CD4-positive, alpha-beta T cell treated with Interleukin-2 at 100 ng/mL for 4 hours (primary cell): Measurements from ENCODE around the gene TECTB.

Source experiments
- DNase-seq: peaks from one replicate; pipeline ENCODE4 v3.0.0-alpha.2; 2020; ENCODE audit warnings: low spot score

Gene TECTB

GRCh38 chr10:112275512-112276245, 7.5 kb upstream of the TECTB start:
- DNase-seq = no peak

DNA sequence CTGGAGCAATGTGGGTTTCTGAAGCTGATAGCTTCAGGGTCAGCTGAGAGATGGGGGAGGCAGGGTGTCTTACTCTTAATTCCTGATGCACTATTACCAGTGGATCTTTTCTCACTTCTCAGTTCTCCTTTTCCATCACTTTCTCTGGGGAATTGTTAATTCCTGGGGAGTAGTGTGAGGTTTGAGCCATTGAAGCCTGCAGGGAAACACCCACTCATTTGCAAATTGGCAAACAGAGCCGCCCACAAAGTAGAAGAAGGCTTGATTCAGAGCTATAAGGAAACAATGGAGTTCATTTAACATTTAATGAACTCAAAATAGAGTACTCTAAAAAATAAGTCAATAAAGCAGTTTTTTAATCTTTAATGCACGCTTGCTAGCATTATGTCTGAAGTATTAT, 4.3 kb upstream of the TECTB start:
- DNase-seq = no peak

DNA sequence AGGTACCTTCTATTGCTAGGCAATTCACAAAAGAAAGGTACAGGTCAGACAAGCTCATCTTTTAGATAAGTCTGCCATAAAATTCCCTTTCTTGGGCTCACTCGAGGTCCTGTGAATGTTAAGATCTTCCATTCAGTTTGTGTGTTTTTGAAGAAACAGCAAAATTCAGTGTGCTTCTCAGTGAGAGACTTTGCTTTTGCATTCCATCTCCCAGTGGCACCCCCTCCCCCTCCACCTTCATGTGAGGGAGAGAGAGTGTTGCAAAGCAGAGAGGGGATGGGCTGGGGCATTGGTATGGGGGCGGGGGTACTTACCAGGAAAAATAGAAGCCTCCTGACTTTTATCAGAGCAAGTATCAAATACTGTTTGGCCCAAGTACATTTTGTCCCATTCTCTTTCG, 3.8 kb upstream of the TECTB start:
- no peak for DNase-seq

- DNase-seq = no peak
Observed at GRCh38 chr10:112280205-112280921, 2.8 kb upstream of the TECTB start.

- DNase-seq = no peak
Observed at GRCh38 chr10:112282086-112282485, 1.1 kb upstream of the TECTB start.

- DNase-seq = no peak
Observed at GRCh38 chr10:112286837-112287818, 3.9 kb downstream of the TECTB start.

GRCh38 chr10:112287844-112288243, 4.6 kb downstream of the TECTB start:
- no peak for DNase-seq

DNA sequence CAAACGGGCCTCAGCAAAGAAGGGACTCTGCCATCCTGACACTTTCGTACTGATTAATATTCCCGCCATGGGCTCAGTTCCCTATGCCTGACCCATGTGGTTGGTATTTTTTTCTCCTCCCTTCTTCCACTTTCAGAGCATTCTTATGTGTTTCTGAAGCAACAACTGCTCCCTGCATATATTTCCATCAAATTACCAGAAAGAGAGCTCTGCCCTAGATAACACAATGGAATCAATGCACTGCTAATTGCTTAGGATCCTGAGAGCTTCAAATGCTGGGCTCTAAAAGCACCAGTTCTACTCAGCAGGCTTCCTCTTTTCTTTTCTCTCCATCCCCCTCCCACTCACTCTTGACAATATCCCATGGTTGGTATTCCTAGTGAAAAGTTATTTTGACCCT, 5.3 kb downstream of the TECTB start:
- no peak for DNase-seq

DNA sequence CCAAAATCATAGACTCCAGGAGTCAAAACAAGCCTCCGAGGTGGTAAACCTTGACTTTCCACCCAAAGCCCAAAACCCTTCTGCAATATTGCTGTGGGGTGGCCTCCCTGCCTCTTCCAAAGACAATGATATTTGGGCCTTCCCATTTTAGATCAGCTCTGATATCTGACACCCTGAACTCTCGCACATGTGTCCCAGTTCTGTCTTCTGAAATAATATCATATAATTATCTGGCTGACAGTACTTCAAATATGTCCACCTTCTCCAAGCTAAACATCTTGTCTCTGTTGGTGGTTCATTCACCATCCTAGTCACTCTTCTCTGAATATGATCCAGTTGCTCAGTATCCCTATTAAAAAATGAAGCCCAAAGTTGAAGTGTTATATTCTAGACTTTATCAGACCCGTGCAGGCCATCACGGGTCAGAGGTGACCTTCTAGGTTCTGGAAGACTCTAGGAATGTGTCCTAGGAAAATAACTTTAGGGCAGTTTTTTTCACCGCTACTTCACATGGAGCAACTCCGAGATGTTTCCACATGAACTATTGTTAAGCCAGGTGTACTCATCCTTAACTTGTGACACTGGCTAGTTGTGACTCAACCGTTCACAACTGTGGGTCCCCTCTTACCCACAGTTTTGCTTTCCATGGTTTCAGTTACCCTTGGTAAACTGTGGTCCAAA, 6.3 kb downstream of the TECTB start:
- DNase-seq = no peak

- DNase-seq = no peak
Observed at GRCh38 chr10:112290054-112290373, 6.8 kb downstream of the TECTB start.

GRCh38 chr10:112294169-112294568, 11.0 kb downstream of the TECTB start:
- no peak for DNase-seq

DNA sequence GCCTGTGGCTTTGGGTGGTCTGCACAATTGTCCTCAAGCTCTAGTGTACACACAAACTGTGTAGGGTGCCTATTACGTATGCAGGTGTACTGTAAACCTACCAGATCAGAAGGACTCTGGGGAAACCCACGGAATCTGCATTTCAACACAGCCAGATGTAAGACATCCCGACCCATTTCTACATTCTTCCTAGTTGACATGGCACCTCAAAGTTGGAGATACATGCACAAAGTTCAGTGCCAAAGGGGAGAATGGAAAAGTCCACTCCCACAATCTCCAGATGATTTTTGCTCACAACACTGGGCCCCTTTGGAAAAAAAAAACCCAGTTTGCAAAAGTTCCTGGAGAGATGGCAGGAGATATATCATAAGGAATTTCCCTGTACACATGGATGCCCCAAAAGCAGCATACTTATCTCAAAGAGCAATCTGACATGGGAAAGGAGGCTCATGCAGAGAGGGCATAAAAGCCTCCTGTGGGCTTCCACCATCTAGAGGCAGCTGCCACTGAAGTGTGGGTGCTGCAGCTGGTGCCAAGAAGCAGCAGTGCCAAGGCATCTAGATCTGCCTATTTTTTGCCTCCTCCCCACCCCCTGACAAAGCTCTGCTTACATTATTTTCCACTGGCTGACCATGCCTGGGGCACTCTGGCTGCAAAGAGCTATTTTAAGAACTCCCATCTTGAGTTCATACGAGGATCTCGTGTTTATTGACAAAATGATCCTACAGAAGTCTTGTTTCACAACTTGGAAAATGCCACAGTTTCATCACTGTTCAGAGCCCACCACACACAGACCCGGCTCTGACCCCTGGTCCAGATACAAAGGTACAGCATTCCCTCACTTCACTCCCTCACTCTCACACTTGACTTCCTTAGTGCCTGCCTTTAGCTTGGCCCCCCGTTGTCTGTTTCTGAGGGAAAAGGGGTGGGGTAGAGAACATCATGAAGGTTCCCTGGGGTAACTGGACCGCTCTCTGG, 12.9 kb downstream of the TECTB start:
- DNase-seq = no peak

GRCh38 chr10:112296908-112297331, 13.7 kb downstream of the TECTB start:
- no peak for DNase-seq

GRCh38 chr10:112298581-112298980, 15.4 kb downstream of the TECTB start:
- DNase-seq = no peak

- DNase-seq = no peak
Observed at GRCh38 chr10:112299456-112299855, 16.3 kb downstream of the TECTB start.

DNA sequence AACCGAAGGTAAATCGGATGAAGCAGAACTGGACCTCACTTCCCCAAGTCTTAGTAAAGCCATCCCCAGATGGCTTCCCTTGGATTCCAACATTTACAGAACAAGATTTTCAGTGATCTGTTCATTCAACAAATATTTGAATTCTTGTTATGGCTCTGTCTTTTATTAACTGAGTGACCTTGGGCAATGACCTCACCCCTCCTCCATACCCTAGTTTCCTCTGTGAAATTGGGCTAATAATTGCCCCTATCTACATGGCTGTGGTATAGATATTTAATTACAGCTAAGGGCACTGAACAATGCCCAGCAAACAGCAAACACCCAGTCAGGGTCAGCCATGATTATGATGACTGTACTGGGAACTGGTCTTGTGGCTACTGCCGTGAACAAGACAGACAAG, 19.1 kb downstream of the TECTB start:
- no peak for DNase-seq

- DNase-seq = no peak
Observed at GRCh38 chr10:112303528-112303927, 20.3 kb downstream of the TECTB start.

GRCh38 chr10:112304267-112304859, 21.2 kb downstream of the TECTB start:
- no peak for DNase-seq

GRCh38 chr10:112307358-112308124, 24.3 kb downstream of the TECTB start:
- DNase-seq = peak; percentile 30

DNA sequence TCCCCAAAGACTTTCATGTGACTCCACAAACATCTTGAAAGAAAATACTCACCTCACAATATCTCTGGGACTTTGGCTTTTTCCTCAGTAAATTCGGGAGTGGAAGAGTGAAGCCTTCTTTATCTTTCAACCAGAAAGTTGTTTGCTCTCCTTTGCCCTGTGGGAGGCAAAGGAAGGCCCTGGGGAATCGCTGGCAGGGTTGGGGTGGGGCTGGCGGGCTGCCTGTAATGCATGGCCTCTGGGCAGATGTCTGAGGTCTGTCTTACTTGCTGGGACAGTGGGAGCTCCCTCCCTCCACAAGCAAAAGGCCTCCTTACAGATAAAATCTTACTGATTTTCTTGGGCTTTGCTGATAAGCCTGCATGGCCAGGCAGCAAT, 24.9 kb downstream of the TECTB start:
- no peak for DNase-seq
